C4-2B (cell line): Measurements from ENCODE around the gene FCMR.
"Not testable (repeated sequence)": the region's sequence is repeated elsewhere in the genome, so short reads cannot be mapped to it uniquely, and the experiment has no call there.

ENCODE experiments used
- H3K27ac ChIP-seq: fragments of 450-650 bp; 2 replicates; pipeline ENCODE4 v1.5.1; 2017
- CTCF ChIP-seq: fragments of 450-650 bp; conservative IDR thresholded peaks from 2 replicates; pipeline ENCODE4 v1.5.1; 2017; ENCODE audit warnings: mild to moderate bottlenecking
- ZFX ChIP-seq: fragments of 450-650 bp; IDR thresholded peaks from 2 replicates; pipeline ENCODE4 v1.6.1; 2017

FCMR gene

GRCh38 chr1:206930210-206930798 lies 8.6 kb upstream of the FCMR start:
- H3K27ac ChIP-seq = no peak overlapping the region
- no peak for TF ChIP-seq ZFX
- TF ChIP-seq CTCF = no peak

DNA sequence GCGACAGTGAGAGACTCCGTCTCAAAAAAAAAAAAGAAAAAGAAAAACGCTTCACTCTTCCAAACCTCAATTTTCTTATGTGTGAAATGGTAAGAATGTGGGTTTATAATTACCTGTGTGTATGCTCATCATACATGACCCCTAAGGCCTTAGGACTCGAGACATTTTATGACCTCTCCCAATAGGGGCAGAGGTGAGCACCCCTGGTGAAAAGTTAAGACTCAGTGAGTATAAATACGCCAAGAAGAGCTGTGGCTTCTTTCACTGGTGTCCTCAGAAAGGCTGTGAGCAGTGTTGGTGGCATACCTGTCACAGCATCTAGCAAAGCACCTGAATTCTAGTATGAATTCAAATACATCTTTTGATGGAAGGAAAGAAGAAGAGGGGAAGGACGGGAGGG lies 7.8 kb upstream of the FCMR start:
- H3K27ac ChIP-seq = no peak overlapping the region
- TF ChIP-seq ZFX (no peak), CTCF (no peak)

DNA sequence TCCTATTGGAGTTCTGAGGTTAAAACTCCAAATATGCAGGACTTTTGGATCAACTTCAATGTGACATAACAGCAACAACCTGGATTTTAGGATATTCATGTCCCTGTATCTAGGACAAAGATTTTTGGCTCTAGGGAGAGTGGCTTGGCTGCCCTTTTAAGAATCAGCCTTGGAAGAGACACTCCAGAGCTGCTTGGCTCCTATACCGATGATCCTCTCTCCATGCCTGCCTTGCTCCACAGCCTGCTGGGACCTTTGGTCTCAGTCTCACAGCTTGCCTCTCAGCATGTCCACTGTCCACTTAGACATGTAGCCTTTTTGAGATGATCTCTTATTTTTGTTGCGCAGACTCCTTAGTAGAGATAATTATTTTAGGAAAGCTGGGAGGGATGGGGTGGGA lies 4.5 kb upstream of the FCMR start:
- no peak overlapping the region for H3K27ac ChIP-seq
- TF ChIP-seq CTCF (no peak), ZFX (no peak)

DNA sequence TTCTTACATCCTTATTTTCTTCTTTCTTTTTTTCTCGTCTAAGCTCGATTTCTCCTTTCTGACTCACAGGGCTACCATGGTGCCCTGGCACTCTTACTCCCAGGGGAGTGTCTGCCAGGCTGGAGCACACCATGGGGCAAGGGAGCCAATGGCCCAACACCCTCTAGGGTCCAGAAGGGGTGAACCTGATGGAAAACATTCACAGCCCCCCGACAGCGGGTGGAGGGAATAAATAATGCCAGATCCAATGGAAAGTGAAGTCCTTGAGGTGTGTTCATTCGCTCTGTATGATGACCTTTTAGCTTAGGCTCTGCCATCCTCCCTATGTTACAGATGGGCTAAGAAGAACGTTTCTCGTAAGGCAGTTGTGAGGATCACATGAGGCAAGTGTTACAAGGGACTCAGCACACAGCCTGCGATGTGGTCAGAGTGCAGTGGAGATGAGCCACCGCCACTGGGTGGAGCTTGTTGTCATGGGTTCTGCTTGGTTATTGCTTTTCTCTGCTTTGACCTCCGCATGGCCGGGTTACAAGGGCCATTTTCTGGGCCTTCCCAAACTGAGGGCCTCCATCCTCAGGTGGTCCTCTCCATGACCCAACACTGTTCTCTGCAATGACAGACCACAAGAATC lies 3.5 kb upstream of the FCMR start:
- no peak for TF ChIP-seq ZFX
- TF ChIP-seq CTCF = no peak
- no peak overlapping the region for H3K27ac ChIP-seq

DNA sequence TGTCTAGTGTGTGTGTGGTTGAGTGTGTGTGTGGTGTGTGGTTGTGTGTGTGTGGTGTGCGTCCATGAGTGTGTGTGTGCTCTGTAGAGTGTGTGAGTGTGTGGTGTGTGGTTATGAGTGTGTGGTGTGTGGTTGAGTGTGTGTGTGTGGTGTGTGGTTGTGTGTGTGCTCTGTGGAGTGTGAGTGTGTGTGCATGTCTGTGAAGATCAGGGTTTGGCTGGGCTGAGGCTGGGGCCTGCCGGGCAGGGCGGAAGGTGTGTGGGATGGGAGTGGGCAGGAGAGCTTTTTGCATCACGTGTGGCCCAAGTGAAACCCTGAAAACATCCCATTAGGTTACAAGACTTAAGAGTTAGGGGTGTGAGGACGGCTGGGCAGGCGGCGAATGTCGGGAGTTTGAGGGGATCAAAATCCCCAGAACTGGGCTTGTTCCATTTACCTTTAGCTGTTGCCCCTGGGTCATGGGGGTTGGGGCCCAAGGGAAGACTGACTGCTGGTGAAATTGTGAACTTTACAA lies 2.9 kb upstream of the FCMR start:
- H3K27ac ChIP-seq = no peak overlapping the region
- TF ChIP-seq CTCF (no peak), ZFX (no peak)

GRCh38 chr1:206923961-206924557 lies 2.3 kb upstream of the FCMR start:
- H3K27ac ChIP-seq = not testable (repeated sequence)

DNA sequence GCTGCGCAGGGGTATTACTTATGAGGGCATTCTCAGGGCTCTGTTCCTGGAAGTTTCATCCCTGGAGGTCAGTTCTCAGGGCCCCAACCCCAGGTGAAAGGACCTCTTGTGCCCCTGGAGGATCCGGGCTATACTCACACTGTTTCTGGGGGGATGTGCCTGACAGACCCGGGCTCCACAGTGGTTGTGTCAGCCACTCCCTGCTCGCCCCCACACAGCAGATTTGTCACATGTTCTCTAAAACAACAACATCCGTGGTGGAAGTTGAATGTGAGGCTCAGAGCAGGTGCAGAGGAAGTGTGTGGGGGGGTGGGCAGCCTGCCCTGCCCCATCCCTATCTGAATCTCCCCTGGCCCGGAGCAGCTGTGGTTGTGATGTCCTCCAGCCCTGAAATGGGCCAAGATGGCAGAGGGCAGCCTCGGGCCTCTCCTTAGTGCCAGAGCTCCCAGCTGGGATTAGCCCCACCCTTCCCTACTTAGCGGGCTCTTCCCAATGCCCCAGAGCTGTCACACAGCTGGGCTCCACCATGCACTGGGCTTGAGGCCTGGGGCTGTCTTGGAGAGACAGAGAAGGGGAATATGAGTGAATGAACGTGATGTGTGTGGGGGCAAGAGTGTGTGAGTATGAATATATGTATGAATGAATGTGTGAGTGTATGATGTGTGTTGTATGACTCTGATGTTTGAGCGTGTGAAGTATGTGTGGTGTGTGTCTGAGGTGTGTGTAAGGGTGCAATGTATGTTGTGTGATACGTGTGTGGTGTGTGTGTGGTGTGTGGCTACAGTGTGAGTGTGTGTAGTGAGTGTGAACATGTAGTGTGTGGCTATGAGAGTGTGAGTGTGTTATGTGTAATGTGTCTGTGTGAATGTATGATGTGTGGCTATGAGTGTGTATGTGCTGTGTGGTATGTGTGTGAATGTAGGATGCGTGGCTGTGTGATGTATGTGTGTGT lies 1.5 kb upstream of the FCMR start:
- TF ChIP-seq CTCF (no peak), ZFX (no peak)
- H3K27ac ChIP-seq = no peak overlapping the region
